HepG2 (cell line): ENCODE measurements around the gene BIRC2. TPM values are rescaled to one million over a fixed set of nuclear protein-coding genes. Genes with fewer than 3 reads are reported as not detected.

Experiments
- HNF4G ChIP-seq, 2 experiments: sonication (generic) in 1 of 2; formaldehyde crosslinking in 1 of 2; IDR thresholded peaks; 2 replicates each; pipeline versions ENCODE4 v1.4.0 to v1.6.1; 2011 to 2020; ENCODE audit warnings: borderline replicate concordance in 2 of 2, low read depth in 2 of 2, mild to moderate bottlenecking in 2 of 2, low read length in 1 of 2, missing genetic modification reagents in 1 of 2, moderate library complexity in 1 of 2
- KAT8 ChIP-seq: IDR thresholded peaks from 2 replicates; pipeline ENCODE4 v1.6.1; 2016; ENCODE audit warnings: missing genetic modification reagents, missing compliant biosample characterization
- MAFG ChIP-seq: sonication (generic); formaldehyde crosslinking; IDR thresholded peaks from 2 replicates; pipeline ENCODE4 v1.5.1; 2020; ENCODE audit warnings: mild to moderate bottlenecking, missing genetic modification reagents
- MAFK ChIP-seq, 2 experiments: IDR thresholded peaks in 1 of 2; conservative IDR thresholded peaks in 1 of 2; 2 replicates each; pipeline ENCODE4 v1.6.1; 2011; ENCODE audit warnings: improper control_type of control experiment in 2 of 2, low read length in 2 of 2
- NFYC ChIP-seq: IDR thresholded peaks from 2 replicates; pipeline ENCODE4 v1.6.1; 2016; ENCODE audit warnings: missing genetic modification reagents, missing compliant biosample characterization
- NONO ChIP-seq, 2 experiments: fragments of 450-650 bp in 1 of 2; sonication (generic) in 1 of 2; formaldehyde crosslinking in 1 of 2; IDR thresholded peaks in 1 of 2; conservative IDR thresholded peaks in 1 of 2; 2 replicates each; pipeline versions ENCODE4 v1.6.1 to v1.8.0; 2017 to 2022; ENCODE audit warnings: mild to moderate bottlenecking in 1 of 2, missing genetic modification reagents in 1 of 2, moderate library complexity in 1 of 2
- PAWR ChIP-seq: sonication (generic); formaldehyde crosslinking; IDR thresholded peaks from 2 replicates; pipeline ENCODE4 v1.4.0; 2020; ENCODE audit warnings: missing genetic modification reagents, mild to moderate bottlenecking, borderline replicate concordance
- PITX1 ChIP-seq: sonication (generic); formaldehyde crosslinking; IDR thresholded peaks from 2 replicates; pipeline ENCODE4 v1.5.1; 2020; ENCODE audit warnings: mild to moderate bottlenecking, missing genetic modification reagents
- SP4 ChIP-seq: sonication (generic); formaldehyde crosslinking; IDR thresholded peaks from 2 replicates; pipeline ENCODE4 v1.8.1; 2023; ENCODE audit warnings: mild to moderate bottlenecking, missing genetic modification reagents
- U2AF2 ChIP-seq: fragments of 200-400 bp; formaldehyde crosslinking; IDR thresholded peaks from 2 replicates; pipeline ENCODE4 v1.6.1; 2017; ENCODE audit warnings: low read depth, mild to moderate bottlenecking, low read length
- ZFAT ChIP-seq: sonication (generic); formaldehyde crosslinking; conservative IDR thresholded peaks from 2 replicates; pipeline ENCODE4 v1.8.1; 2023; ENCODE audit warnings: missing genetic modification reagents, inconsistent platforms
- ZNF644 ChIP-seq: IDR thresholded peaks from 2 replicates; pipeline ENCODE4 v1.6.1; 2016; ENCODE audit warnings: low read depth
- ZNF670 ChIP-seq: sonication (generic); formaldehyde crosslinking; IDR thresholded peaks from 2 replicates; pipeline ENCODE4 v1.8.0; 2022; ENCODE audit warnings: mild to moderate bottlenecking, missing genetic modification reagents, borderline replicate concordance
- polyA plus RNA-seq, 8 experiments: library from polyadenylated mRNA; depleted of rRNA in 3 of 8; stranded (reverse) in 7 of 8; unstranded in 1 of 8; fragments of >200 nt; fragmentation: Illumina TruSeq in 4 of 8; extraction: Trizol in 4 of 8; gene quantifications; 2 replicates each; pipeline versions ENCODE4 v1.2.1 to v1.2.3, GENCODE V29; 2011 to 2016; ENCODE audit warnings: low read depth in 4 of 8, missing spikeins in 1 of 8, mixed read lengths in 1 of 8; ENCODE audit not compliant: insufficient read depth in 1 of 8
- total RNA-seq, 5 experiments: library from RNA; depleted of rRNA; stranded (reverse); fragments of >200 nt; fragmentation: Illumina TruSeq; extraction: Trizol; gene quantifications; 2 replicates each; pipeline ENCODE4 v1.2.3, GENCODE V29; 2016; ENCODE audit warnings: low read depth in 1 of 5
- TF ChIP-seq, protein P1 (sequence below): sonication (generic); formaldehyde crosslinking; IDR thresholded peaks from one replicate; pipeline ENCODE4 v1.5.1; 2020; ENCODE audit warnings: mild to moderate bottlenecking, missing genetic modification reagents; ENCODE audit errors: not compliant biosample characterization
- TF ChIP-seq, protein P2 (sequence below): sonication (generic); formaldehyde crosslinking; IDR thresholded peaks from 2 replicates; pipeline ENCODE4 v1.5.0; 2020; ENCODE audit warnings: mild to moderate bottlenecking, missing genetic modification reagents
- TF ChIP-seq, protein P3 (sequence below): sonication (generic); formaldehyde crosslinking; IDR thresholded peaks from 2 replicates; pipeline ENCODE4 v1.4.0; 2020; ENCODE audit warnings: missing genetic modification reagents, low read depth, mild to moderate bottlenecking, borderline replicate concordance

Gene BIRC2
- total and polyA plus RNA-seq, 2 of the 13 experiments (the other 11 are each of a cell fraction or from before 2014, with no cell fraction given) = 61.7 to 62.2 TPM

DNA sequence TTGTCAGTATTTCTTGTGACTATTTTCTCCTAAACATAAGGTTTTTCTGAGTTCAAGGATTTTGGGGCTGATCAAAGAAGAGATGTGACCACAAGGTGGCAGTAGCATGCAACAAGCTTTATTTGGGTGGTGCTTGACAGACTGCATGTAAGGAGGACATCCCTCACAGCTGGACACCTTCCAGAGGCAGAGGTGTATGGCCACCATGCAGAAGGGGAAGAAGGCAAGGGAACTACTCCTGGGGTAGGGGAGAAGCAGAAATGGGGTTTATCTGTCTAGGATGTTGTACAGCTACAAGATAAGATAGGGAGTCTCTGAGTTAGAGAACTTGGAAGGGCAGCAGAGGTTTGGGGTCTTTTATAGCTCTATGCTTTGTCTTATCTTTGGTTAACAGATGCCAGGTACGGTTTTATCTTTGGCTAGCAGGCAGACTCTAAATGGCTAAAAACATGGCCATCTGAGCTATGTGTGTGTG is 5.1 kb upstream of the BIRC2 start (continued):
- TF ChIP-seq, protein P1, sequence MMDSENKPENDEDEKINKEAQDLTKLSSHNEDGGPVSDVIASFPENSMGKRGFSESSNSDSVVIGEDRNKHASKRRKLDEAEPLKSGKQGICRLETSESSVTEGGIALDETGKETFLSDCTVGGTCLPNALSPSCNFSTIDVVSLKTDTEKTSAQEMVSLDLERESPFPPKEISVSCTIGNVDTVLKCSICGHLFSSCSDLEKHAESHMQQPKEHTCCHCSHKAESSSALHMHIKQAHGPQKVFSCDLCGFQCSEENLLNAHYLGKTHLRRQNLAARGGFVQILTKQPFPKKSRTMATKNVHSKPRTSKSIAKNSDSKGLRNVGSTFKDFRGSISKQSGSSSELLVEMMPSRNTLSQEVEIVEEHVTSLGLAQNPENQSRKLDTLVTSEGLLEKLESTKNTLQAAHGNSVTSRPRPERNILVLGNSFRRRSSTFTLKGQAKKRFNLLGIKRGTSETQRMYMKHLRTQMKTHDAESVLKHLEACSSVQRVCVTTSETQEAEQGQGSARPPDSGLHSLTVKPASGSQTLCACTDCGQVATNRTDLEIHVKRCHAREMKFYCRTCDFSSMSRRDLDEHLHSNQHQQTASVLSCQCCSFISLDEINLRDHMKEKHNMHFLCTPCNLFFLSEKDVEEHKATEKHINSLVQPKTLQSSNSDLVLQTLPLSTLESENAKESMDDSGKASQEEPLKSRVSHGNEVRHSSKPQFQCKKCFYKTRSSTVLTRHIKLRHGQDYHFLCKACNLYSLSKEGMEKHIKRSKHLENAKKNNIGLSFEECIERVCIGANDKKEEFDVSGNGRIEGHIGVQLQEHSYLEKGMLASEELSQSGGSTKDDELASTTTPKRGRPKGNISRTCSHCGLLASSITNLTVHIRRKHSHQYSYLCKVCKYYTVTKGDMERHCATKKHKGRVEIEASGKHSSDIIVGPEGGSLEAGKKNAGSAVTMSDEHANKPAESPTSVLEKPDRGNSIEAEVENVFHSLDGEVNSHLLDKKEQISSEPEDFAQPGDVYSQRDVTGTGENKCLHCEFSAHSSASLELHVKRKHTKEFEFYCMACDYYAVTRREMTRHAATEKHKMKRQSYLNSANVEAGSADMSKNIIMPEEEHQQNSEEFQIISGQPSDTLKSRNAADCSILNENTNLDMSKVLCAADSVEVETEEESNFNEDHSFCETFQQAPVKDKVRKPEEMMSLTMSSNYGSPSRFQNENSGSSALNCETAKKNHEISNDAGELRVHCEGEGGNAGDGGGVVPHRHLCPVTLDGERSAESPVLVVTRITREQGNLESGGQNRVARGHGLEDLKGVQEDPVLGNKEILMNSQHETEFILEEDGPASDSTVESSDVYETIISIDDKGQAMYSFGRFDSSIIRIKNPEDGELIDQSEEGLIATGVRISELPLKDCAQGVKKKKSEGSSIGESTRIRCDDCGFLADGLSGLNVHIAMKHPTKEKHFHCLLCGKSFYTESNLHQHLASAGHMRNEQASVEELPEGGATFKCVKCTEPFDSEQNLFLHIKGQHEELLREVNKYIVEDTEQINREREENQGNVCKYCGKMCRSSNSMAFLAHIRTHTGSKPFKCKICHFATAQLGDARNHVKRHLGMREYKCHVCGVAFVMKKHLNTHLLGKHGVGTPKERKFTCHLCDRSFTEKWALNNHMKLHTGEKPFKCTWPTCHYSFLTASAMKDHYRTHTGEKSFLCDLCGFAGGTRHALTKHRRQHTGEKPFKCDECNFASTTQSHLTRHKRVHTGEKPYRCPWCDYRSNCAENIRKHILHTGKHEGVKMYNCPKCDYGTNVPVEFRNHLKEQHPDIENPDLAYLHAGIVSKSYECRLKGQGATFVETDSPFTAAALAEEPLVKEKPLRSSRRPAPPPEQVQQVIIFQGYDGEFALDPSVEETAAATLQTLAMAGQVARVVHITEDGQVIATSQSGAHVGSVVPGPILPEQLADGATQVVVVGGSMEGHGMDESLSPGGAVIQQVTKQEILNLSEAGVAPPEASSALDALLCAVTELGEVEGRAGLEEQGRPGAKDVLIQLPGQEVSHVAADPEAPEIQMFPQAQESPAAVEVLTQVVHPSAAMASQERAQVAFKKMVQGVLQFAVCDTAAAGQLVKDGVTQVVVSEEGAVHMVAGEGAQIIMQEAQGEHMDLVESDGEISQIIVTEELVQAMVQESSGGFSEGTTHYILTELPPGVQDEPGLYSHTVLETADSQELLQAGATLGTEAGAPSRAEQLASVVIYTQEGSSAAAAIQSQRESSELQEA (CRISPR knock-in tag) = no peak
- TF ChIP-seq, protein P2, sequence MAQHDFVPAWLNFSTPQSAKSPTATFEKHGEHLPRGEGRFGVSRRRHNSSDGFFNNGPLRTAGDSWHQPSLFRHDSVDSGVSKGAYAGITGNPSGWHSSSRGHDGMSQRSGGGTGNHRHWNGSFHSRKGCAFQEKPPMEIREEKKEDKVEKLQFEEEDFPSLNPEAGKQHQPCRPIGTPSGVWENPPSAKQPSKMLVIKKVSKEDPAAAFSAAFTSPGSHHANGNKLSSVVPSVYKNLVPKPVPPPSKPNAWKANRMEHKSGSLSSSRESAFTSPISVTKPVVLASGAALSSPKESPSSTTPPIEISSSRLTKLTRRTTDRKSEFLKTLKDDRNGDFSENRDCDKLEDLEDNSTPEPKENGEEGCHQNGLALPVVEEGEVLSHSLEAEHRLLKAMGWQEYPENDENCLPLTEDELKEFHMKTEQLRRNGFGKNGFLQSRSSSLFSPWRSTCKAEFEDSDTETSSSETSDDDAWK (CRISPR knock-in tag) = no peak
- no peak for TF ChIP-seq PITX1
- TF ChIP-seq MAFK (conservative IDR thresholded peaks at IDR 0.05 in 1 of 2, IDR thresholded peaks at IDR 0.05 in 1 of 2; ENCODE audit: low read length in 2 of 2) = no peak
- TF ChIP-seq, protein P3, sequence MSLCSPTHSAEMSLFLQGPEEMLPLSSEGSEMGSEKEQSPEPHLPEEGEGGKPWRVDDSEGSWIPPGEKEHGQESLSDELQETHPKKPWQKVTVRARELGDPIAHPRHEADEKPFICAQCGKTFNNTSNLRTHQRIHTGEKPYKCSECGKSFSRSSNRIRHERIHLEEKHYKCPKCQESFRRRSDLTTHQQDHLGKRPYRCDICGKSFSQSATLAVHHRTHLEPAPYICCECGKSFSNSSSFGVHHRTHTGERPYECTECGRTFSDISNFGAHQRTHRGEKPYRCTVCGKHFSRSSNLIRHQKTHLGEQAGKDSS (CRISPR knock-in tag) = no peak
- TF ChIP-seq NFYC (CRISPR knock-in tag) = no peak
- 0 out of 2 replicates have a peak, but pooled peaks have one; percentile 29 for TF ChIP-seq KAT8
- no peak for TF ChIP-seq ZNF670 (CRISPR knock-in tag)
- TF ChIP-seq ZNF644 = no peak
- no peak for TF ChIP-seq NONO (IDR thresholded peaks at IDR 0.05)
- no peak for TF ChIP-seq NONO (CRISPR knock-in tag; conservative IDR thresholded peaks at IDR 0.05)
- TF ChIP-seq SP4 (CRISPR knock-in tag) = no peak
- TF ChIP-seq MAFG (CRISPR knock-in tag) = no peak
- TF ChIP-seq PAWR = no peak
- no peak for TF ChIP-seq HNF4G (IDR thresholded peaks at IDR 0.05; ENCODE audit: borderline replicate concordance, low read depth, low read length)
- no peak for TF ChIP-seq HNF4G (CRISPR knock-in tag; IDR thresholded peaks at IDR 0.05; ENCODE audit: borderline replicate concordance, low read depth)
- TF ChIP-seq U2AF2 = no peak
- no peak for TF ChIP-seq ZFAT (CRISPR knock-in tag)
